ENCODE data around the gene TLE3.

The TLE3 gene

DNA sequence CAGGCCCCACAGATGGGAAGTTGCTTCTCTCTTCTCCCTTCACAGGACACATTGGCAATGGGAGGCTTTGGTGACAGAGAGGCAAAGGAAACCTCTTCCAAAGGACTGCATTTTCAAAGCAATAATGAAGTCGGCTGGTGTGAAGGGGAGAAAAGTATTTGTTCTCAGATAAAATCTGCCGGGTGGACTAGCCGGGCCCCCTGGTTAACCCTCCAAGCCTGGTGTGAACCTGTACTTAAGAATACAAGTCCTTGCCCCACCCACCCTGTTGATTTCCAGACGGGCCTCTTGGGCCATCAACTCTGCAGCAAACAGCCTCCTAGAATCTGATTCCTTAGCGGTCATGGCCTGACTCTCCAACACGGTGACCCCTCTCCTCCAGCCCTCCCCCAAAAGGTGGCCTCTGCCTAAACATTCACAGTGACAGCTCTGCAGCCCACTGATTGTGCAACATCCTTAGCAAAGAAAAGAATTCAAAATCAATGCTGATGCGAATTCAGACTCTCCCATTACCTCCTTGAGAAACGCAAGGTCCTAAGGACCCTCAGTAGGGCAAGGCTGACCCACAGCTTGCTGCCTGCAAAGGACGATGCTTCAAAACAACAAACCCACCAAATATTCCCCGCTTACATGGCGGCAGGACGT, 9.9 kb downstream of the TLE3 start:
- peaks cover 57% of the 10 kb centered on the region for H3K4me1 ChIP-seq (ENCODE audit: low read depth, poor library complexity, severe bottlenecking)
- H3K36me3 ChIP-seq (ENCODE audit: insufficient read depth), result peaks cover 3% of the 10 kb centered on the region; the same call in 1 of the 2 replicates
- no peak overlapping the region for H3K9ac ChIP-seq
- H3K27ac ChIP-seq, result no peak overlapping the region
- H3K27me3 ChIP-seq (ENCODE audit: insufficient read depth, low read depth), result no peaks in the 10 kb centered on the region
- peaks cover 58% of the 10 kb centered on the region for H4K20me1 ChIP-seq (ENCODE audit: insufficient read depth)
- TF ChIP-seq, protein P1, sequence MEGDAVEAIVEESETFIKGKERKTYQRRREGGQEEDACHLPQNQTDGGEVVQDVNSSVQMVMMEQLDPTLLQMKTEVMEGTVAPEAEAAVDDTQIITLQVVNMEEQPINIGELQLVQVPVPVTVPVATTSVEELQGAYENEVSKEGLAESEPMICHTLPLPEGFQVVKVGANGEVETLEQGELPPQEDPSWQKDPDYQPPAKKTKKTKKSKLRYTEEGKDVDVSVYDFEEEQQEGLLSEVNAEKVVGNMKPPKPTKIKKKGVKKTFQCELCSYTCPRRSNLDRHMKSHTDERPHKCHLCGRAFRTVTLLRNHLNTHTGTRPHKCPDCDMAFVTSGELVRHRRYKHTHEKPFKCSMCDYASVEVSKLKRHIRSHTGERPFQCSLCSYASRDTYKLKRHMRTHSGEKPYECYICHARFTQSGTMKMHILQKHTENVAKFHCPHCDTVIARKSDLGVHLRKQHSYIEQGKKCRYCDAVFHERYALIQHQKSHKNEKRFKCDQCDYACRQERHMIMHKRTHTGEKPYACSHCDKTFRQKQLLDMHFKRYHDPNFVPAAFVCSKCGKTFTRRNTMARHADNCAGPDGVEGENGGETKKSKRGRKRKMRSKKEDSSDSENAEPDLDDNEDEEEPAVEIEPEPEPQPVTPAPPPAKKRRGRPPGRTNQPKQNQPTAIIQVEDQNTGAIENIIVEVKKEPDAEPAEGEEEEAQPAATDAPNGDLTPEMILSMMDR (conservative IDR thresholded peaks at IDR 0.05; ENCODE audit: low read depth, low read length), result no peak
- no peak overlapping the region for H2AFZ ChIP-seq (ENCODE audit: low read depth)
- no peak overlapping the region for H3K4me3 ChIP-seq (IDR thresholded peaks at IDR 0.05; ENCODE audit: insufficient read depth, low read depth, low read length)
- no peak overlapping the region for H3K4me2 ChIP-seq
- H3K79me2 ChIP-seq (ENCODE audit: insufficient read depth, low read depth), result peaks cover 94% of the 10 kb centered on the region

DNA sequence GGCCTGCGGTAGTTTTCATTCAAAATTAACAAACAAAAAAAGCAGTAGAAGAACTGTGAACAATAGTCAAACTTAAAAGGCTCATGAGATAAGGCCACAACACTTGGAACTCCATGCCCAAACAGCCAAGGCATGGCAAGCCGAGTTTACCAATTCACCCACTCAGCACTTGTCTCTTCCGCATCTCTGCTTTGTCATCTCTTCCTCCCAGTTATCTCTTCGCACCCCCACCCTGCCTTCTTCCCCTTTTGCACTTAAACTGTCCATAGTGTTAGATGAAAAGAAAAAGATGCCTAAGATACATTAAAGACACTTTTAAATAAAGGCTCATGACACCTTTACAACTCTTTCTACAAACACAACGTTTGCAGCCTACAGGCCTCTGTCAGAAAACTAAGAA, 11.1 kb downstream of the TLE3 start:
- Histone ChIP-seq H3K36me3 (ENCODE audit: insufficient read depth) (peaks cover 5% of the 10 kb centered on the region; the same call in 1 of the 2 replicates), H3K79me2 (ENCODE audit: insufficient read depth, low read depth) (peaks cover 93% of the 10 kb centered on the region), H3K4me1 (ENCODE audit: low read depth, poor library complexity, severe bottlenecking) (peaks cover 45% of the 10 kb centered on the region), H3K27ac (no peak overlapping the region), H4K20me1 (ENCODE audit: insufficient read depth) (peaks cover 53% of the 10 kb centered on the region), H2AFZ (ENCODE audit: low read depth) (no peak overlapping the region), H3K4me3 (IDR thresholded peaks at IDR 0.05; ENCODE audit: insufficient read depth, low read depth, low read length) (no peak overlapping the region), H3K27me3 (ENCODE audit: insufficient read depth, low read depth) (no peaks in the 10 kb centered on the region), H3K4me2 (no peak overlapping the region), H3K9ac (no peak overlapping the region)
- TF ChIP-seq, protein P1 (conservative IDR thresholded peaks at IDR 0.05; ENCODE audit: low read depth, low read length), result no peak

DNA sequence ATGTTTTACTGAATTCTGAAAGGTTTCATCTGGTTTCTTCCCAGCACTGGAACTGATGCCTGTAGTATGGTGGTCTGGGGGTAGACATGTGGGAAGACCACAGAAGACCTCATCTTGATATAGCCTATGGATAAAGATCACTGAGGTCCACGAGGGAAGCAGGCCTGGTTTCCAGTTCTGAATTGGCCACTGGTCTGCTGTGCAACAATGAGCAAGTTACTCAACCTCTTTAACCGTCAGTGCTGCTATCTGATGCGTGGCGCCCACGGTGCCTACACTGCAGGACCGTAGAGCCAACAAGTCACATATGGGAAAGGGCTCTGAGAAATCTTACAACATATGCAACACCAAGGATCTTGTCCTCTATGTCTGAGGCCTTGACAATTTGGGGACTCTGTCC, 13.3 kb downstream of the TLE3 start:
- H3K36me3 ChIP-seq (ENCODE audit: insufficient read depth), result peaks cover 14% of the 10 kb centered on the region; the same call in 1 of the 2 replicates
- peaks cover 44% of the 10 kb centered on the region for H4K20me1 ChIP-seq (ENCODE audit: insufficient read depth)

DNA sequence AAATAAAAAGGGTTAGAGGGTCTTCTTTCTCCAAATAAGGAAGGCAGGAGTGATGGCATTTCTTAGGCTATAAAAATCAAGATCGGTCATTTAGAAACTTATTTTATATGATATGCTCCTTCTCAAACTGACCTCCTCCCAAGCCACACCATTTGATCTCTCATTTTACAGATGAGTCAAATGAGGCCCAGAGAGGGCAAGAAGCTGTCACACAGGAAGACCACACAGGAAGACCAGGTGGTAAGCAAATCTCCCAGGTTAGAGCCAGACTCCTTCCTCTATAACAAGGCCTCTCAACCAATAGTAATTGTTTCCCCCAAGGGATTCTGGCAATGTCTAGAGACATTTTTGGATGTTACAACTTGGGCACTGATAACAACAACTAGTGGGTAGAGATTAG, 13.8 kb downstream of the TLE3 start:
- H3K9ac ChIP-seq, result no peak overlapping the region
- peak overlapping the region; percentile 11; the same call in 1 of the 2 replicates for H3K27ac ChIP-seq
- peaks cover 14% of the 10 kb centered on the region; the same call in 1 of the 2 replicates for H3K36me3 ChIP-seq (ENCODE audit: insufficient read depth)
- H3K4me1 ChIP-seq (ENCODE audit: low read depth, poor library complexity, severe bottlenecking), result peaks cover 27% of the 10 kb centered on the region
- no peak overlapping the region for H2AFZ ChIP-seq (ENCODE audit: low read depth)
- no peak overlapping the region for H3K4me3 ChIP-seq (IDR thresholded peaks at IDR 0.05; ENCODE audit: insufficient read depth, low read depth, low read length)
- H4K20me1 ChIP-seq (ENCODE audit: insufficient read depth), result peaks cover 45% of the 10 kb centered on the region
- TF ChIP-seq, protein P1 (conservative IDR thresholded peaks at IDR 0.05; ENCODE audit: low read depth, low read length), result no peak
- peak overlapping the region; percentile 13; the same call in 1 of the 2 replicates for H3K4me2 ChIP-seq
- H3K79me2 ChIP-seq (ENCODE audit: insufficient read depth, low read depth), result peaks cover 93% of the 10 kb centered on the region
- H3K27me3 ChIP-seq (ENCODE audit: insufficient read depth, low read depth), result no peaks in the 10 kb centered on the region

More for the DNA sequence above, 13.3 kb downstream of the TLE3 start:
- Histone ChIP-seq H3K27me3 (ENCODE audit: insufficient read depth, low read depth) (no peaks in the 10 kb centered on the region), H3K4me3 (IDR thresholded peaks at IDR 0.05; ENCODE audit: insufficient read depth, low read depth, low read length) (no peak overlapping the region), H3K4me1 (ENCODE audit: low read depth, poor library complexity, severe bottlenecking) (peaks cover 27% of the 10 kb centered on the region), H3K9ac (no peak overlapping the region), H3K4me2 (peak overlapping the region; percentile 13; the same call in 1 of the 2 replicates), H3K27ac (no peak overlapping the region; the same call in 1 of the 2 replicates), H3K79me2 (ENCODE audit: insufficient read depth, low read depth) (peaks cover 93% of the 10 kb centered on the region), H2AFZ (ENCODE audit: low read depth) (no peak overlapping the region)
- TF ChIP-seq, protein P1 (conservative IDR thresholded peaks at IDR 0.05; ENCODE audit: low read depth, low read length), result no peak
